Kidney (tissue), 22 donors: ENCODE data around the gene SFT2D2. TPM values are rescaled to one million over a fixed set of nuclear protein-coding genes. Genes with fewer than 3 reads are reported as not detected.
A peak's percentile ranks its signal among the peaks of the same experiment; 100 is the strongest.

Experiments used
- DNase-seq, 5 donors: peaks; one replicate each; pipeline ENCODE4 v3.0.0-alpha.2; 2013 to 2020
- FAIRE-seq: peaks from 2 replicates; lab custom pipeline; 2012; peaks lifted over from hg19 to GRCh38; lab: Jason Lieb, UNC
- H3K27ac ChIP-seq, 2 donors: one replicate each; pipeline ENCODE4 v1.7.0; 2013; ENCODE audit warnings: low read depth in 2 of 2, low read length in 2 of 2, inconsistent platforms in 1 of 2
- H3K27me3 ChIP-seq: one replicate; pipeline ENCODE4 v1.7.1; 2013; ENCODE audit warnings: low read length, inconsistent platforms; ENCODE audit not compliant: control insufficient read depth, insufficient read depth
- H3K36me3 ChIP-seq, 3 donors: one replicate each; pipeline versions ENCODE4 v1.7.0 to v1.7.1; 2013; ENCODE audit warnings: low read length in 3 of 3, control low read depth in 1 of 3, inconsistent platforms in 1 of 3; ENCODE audit not compliant: insufficient read depth in 3 of 3, control insufficient read depth in 2 of 3
- H3K4me1 ChIP-seq, 3 donors: one replicate each; pipeline versions ENCODE4 v1.7.0 to v1.7.1; 2013; ENCODE audit warnings: low read length in 3 of 3, inconsistent platforms in 1 of 3, low read depth in 1 of 3; ENCODE audit not compliant: control insufficient read depth in 2 of 3, insufficient read depth in 2 of 3
- H3K4me3 ChIP-seq, 3 donors: one replicate each; pipeline versions ENCODE4 v1.7.0 to v1.8.1; 2013; ENCODE audit warnings: low read length in 3 of 3, control low read depth in 1 of 3, inconsistent platforms in 1 of 3
- H3K9ac ChIP-seq, 3 donors: one replicate each; pipeline versions ENCODE4 v1.7.0 to v1.7.1; 2013; ENCODE audit warnings: low read length in 3 of 3, control low read depth in 1 of 3, inconsistent platforms in 1 of 3
- H3K9me3 ChIP-seq, 3 donors: one replicate each; pipeline versions ENCODE4 v1.7.0 to v1.7.1; 2013; ENCODE audit warnings: low read length in 3 of 3, control low read depth in 1 of 3, inconsistent platforms in 1 of 3; ENCODE audit not compliant: control insufficient read depth in 2 of 3, insufficient read depth in 1 of 3
- CTCF ChIP-seq: IDR thresholded peaks from 3 replicates; pipeline ENCODE4 v1.5.1; 2012; ENCODE audit warnings: mild to moderate bottlenecking, moderate library complexity, borderline replicate concordance; ENCODE audit not compliant: insufficient read depth; ENCODE audit errors: extremely low read depth
- intact Hi-C: fragments of 100-400 bp; cut with DNase I; formaldehyde crosslinking; loops from one replicate; pipeline ENCODE4 v1.11.1; 2022
- long read RNA-seq, 10 donors: library from polyadenylated mRNA in 1 of 10; unstranded in 1 of 10; transcript quantifications; one replicate each; pipeline ENCODE4 v2.0.0 and lab custom pipeline, GENCODE V29; 2021 to 2026
- polyA plus RNA-seq: library from polyadenylated mRNA; stranded (reverse); fragments of 350-450 nt; fragmentation: Illumina TruSeq; extraction: RNeasy Lipid Tissue Mini Kit (QIAGEN cat#74804); gene quantifications from one replicate; pipeline ENCODE4 v1.2.3, GENCODE V29; 2014; ENCODE audit warnings: low read depth, low replicate concordance; ENCODE audit not compliant: insufficient read depth
- total RNA-seq: library from RNA; stranded (reverse); fragmentation: NEBNext Ultra II Directional; extraction: Animal tissue kit (Norgen Biotek cat#: 25700); gene quantifications from one replicate; pipeline ENCODE4 v1.2.1, GENCODE V29; 2021
- donor health status: control.
- donor health status: control.
- donor health status: control.
- donor health status: control.
- donor health status: control.
- donor health status: DM: yes; HTN: yes; CAD: no.
- donor health status: Normal renal cell carcinoma (clear cell type).

SFT2D2 gene
- total RNA-seq (89.3 TPM), polyA plus RNA-seq (7.4 TPM)
- long read RNA-seq, donor 1: 0 reads
- long read RNA-seq, donor 2, full-length matches to known transcripts: 3 of 3 reads
- long read RNA-seq, donor 2, partial matches to known transcripts: 0 of 3 reads
- long read RNA-seq, donor 2, other reads (novel, unspliced or antisense): 0 of 3 reads
- long read RNA-seq, donor 3, full-length matches to known transcripts: 2 of 2 reads
- long read RNA-seq, donor 3, partial matches to known transcripts: 0 of 2 reads
- long read RNA-seq, donor 3, other reads (novel, unspliced or antisense): 0 of 2 reads
- long read RNA-seq, donor 4, full-length matches to known transcripts: 2 of 2 reads
- long read RNA-seq, donor 4, partial matches to known transcripts: 0 of 2 reads
- long read RNA-seq, donor 4, other reads (novel, unspliced or antisense): 0 of 2 reads
- long read RNA-seq, donor 5: 0 reads
- long read RNA-seq, donor 6, full-length matches to known transcripts: 4 of 4 reads
- long read RNA-seq, donor 6, partial matches to known transcripts: 0 of 4 reads
- long read RNA-seq, donor 6, other reads (novel, unspliced or antisense): 0 of 4 reads
- long read RNA-seq, donor 7, full-length matches to known transcripts: 1 of 12 reads
- long read RNA-seq, donor 7, partial matches to known transcripts: 0 of 12 reads
- long read RNA-seq, donor 7, other reads (novel, unspliced or antisense): 11 of 12 reads
- long read RNA-seq, donor 8: 0 reads
- long read RNA-seq, donor 9, full-length matches to known transcripts: 2 of 2 reads
- long read RNA-seq, donor 9, partial matches to known transcripts: 0 of 2 reads
- long read RNA-seq, donor 9, other reads (novel, unspliced or antisense): 0 of 2 reads
- long read RNA-seq, donor 10, full-length matches to known transcripts: 2 of 2 reads
- long read RNA-seq, donor 10, partial matches to known transcripts: 0 of 2 reads
- long read RNA-seq, donor 10, other reads (novel, unspliced or antisense): 0 of 2 reads

- no peaks in the 10 kb centered on the region for H3K27me3 ChIP-seq
- intact Hi-C loops: no loop called here
- H3K4me3 ChIP-seq: peak within 1 kb of the TSS; percentile 74 to 89 (median 84)
- peak within 1 kb of the TSS; percentile 54 to 75 (median 71) for H3K9ac ChIP-seq
- no peaks in the 10 kb centered on the region for H3K9me3 ChIP-seq
- DNase-seq (peak; percentile 83 to 94 (median 90)), FAIRE-seq (no peak)
- peaks cover 2 to 34% (median 14%) of the 10 kb centered on the region in 3 donors for H3K4me1 ChIP-seq
- peak within 1 kb of the TSS; percentile 77 to 79 for H3K27ac ChIP-seq
- H3K36me3 ChIP-seq: no peaks in the 10 kb centered on the region
- no peak for TF ChIP-seq CTCF
These were observed at the start of gene SFT2D2 for GRCh38 chr1:168225476-168226190. Gene SFT2D2, plus strand, starts transcription at chr1:168226004. Its CDS starts 76 bp downstream, at chr1:168226080.

GRCh38 chr1:168178227-168178637 lies 47.6 kb upstream of the SFT2D2 start:
- DNase-seq (no peak), FAIRE-seq (no peak)
- TF ChIP-seq CTCF: no peak
- peak overlapping the region; percentile 94 to 95 for H3K27ac ChIP-seq
- H3K27me3 ChIP-seq: no peaks in the 10 kb centered on the region
- peaks cover 0 to 5% (median 4%) of the 10 kb centered on the region in 3 donors for H3K4me1 ChIP-seq
- H3K36me3 ChIP-seq: no peaks in the 10 kb centered on the region
- H3K4me3 ChIP-seq: peak overlapping the region; percentile 70 to 98 (median 95)
- peak overlapping the region in 2 of 3 donors; percentile 70 to 91 for H3K9ac ChIP-seq
- no peaks in the 10 kb centered on the region for H3K9me3 ChIP-seq
- intact Hi-C loops: no loop called here

DNA sequence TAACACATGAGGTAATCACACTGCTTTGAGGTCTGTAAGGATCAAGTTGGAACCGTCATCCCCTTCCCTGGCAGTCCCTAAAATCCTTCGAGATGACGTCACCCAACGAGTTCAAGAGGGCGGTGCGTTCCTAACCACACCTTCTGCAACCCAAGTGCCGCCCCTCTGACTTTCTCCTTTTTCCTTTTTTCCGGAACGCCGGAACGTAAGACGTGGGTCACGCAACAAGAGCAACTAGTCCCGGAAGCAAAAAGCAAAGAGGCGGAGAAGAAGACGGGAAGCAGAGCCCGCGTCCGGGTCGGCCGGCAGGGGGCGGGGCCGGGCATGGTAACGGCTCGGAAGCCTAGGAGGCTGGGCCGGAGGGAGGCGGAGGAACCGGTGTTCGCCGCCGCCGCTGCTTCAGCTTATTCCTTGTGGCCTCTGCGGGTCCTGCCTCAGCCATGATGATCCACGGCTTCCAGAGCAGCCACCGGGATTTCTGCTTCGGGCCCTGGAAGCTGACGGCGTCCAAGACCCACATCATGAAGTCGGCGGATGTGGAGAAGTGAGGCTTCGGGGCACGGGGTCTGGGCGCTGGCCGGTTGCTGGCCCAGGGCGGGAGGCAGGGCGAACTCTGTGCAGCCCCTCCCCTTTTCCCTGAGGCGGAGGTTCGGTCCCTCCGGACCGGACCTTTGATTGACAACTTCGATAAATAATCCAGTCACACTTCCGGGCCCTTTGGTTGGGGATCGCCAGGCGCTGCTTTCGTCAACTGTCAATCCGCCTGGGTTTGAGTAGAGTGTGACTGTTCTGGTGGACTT lies 47.0 kb upstream of the SFT2D2 start, which contains the start of gene TIPRL:
TIPRL (plus strand) TSS at position 325 of the 800 bp plus-strand sequence; CDS start at position 441, 116 bp downstream.
- FAIRE-seq: peak; percentile 76
- no peaks in the 10 kb centered on the region for H3K36me3 ChIP-seq
- H3K4me3 ChIP-seq: peak within 1 kb of the TSS; percentile 95 to 98 (median 97)
- H3K4me1 ChIP-seq: peaks cover 0 to 5% (median 4%) of the 10 kb centered on the region in 3 donors
- TF ChIP-seq CTCF: peak; percentile 60
- H3K9ac ChIP-seq: peak within 1 kb of the TSS; percentile 83 to 97 (median 91)
- DNase-seq: peak; percentile 96 to 100 (median 98)
- no peaks in the 10 kb centered on the region for H3K9me3 ChIP-seq
- H3K27ac ChIP-seq: peak within 1 kb of the TSS; percentile 94 to 95
- no peaks in the 10 kb centered on the region for H3K27me3 ChIP-seq
- intact Hi-C loops: no loop called here
